Spleen (tissue), 7 donors: ENCODE results near the gene RAET1G.

ENCODE experiments used
- POLR2AphosphoS5 ChIP-seq, 3 donors: sonication (generic); formaldehyde crosslinking; IDR thresholded peaks; one replicate each; pipeline ENCODE4 v1.5.1; 2017; ENCODE audit warnings: antibody characterized with exemption in 3 of 3
- TF ChIP-seq, protein P1 (sequence below), 11 experiments: fragments of 200-600 bp in 7 of 11; fragments of 450-650 bp in 4 of 11; sonication (generic) in 4 of 11; IDR thresholded peaks in 8 of 11; conservative IDR thresholded peaks in 3 of 11; 1 replicate in 7 of 11; 2 replicates in 4 of 11; pipeline versions ENCODE4 v1.4.0 to v1.8.0; 2016 to 2021; ENCODE audit warnings: antibody characterized with exemption in 11 of 11, inconsistent platforms in 4 of 11, mild to moderate bottlenecking in 1 of 11
- donor health status: DM: no; HTN: no; CAD: no; lungs with moderate emphysema.
- donor health status: DM: no; HTN: no; CAD: no.
- donor health status: DM: no; HTN: no; CAD: no.

- TF ChIP-seq, protein P1, sequence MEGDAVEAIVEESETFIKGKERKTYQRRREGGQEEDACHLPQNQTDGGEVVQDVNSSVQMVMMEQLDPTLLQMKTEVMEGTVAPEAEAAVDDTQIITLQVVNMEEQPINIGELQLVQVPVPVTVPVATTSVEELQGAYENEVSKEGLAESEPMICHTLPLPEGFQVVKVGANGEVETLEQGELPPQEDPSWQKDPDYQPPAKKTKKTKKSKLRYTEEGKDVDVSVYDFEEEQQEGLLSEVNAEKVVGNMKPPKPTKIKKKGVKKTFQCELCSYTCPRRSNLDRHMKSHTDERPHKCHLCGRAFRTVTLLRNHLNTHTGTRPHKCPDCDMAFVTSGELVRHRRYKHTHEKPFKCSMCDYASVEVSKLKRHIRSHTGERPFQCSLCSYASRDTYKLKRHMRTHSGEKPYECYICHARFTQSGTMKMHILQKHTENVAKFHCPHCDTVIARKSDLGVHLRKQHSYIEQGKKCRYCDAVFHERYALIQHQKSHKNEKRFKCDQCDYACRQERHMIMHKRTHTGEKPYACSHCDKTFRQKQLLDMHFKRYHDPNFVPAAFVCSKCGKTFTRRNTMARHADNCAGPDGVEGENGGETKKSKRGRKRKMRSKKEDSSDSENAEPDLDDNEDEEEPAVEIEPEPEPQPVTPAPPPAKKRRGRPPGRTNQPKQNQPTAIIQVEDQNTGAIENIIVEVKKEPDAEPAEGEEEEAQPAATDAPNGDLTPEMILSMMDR (IDR thresholded peaks at IDR 0.05 in 8 of 11, conservative IDR thresholded peaks at IDR 0.05 in 3 of 11) = no peak
- TF ChIP-seq POLR2AphosphoS5 (IDR thresholded peaks at IDR 0.05) = no peak
Observed at GRCh38 chr6:149877659-149878058, 45.3 kb downstream of the RAET1G start.
